Measurements from ENCODE around the gene MAMDC2. TPM values are rescaled to one million over a fixed set of nuclear protein-coding genes. Genes with fewer than 3 reads are reported as not detected.

MAMDC2 gene
- total RNA-seq, result 6.7 and 19.7 TPM in 2 replicates

GRCh38 chr9:70043689-70044489 lies at the start of gene MAMDC2:
Gene MAMDC2 (plus strand): TSS chr9:70043848. CDS start chr9:70044198, 350 bp downstream.

GRCh38 chr9:70258692-70259511 lies 215.3 kb downstream of the MAMDC2 start, which contains the start of gene SMC5:
Gene SMC5 (plus strand): TSS chr9:70258978. CDS start chr9:70259079, 101 bp downstream.

Small RNAs within 50 kb of the gene (small RNA-seq; reads per million reads assigned to genes)
- gene RNU2-5P, result 18.4 reads per million, percentile 96 among the genes with 10 or more reads in this experiment

Other genes starting within 250 kb of the MAMDC2 start
- gene CFAP95, start 223.0 kb upstream of the MAMDC2 start, total RNA-seq, result not detected in 2 replicates
- 25.8 and 60.5 TPM in 2 replicates for gene SMC5, start 215.1 kb downstream of the MAMDC2 start, total RNA-seq